GM12891 (cell line): ENCODE measurements around the gene CD44.

ENCODE experiments used
- DNase-seq: peaks from one replicate; pipeline ENCODE4 v3.0.0; 2011; ENCODE audit warnings: low spot score; ENCODE audit not compliant: insufficient read length
- FAIRE-seq: peaks from 2 replicates; lab custom pipeline; 2011; peaks lifted over from hg19 to GRCh38; lab: Jason Lieb, UNC
- PAX5 ChIP-seq: IDR thresholded peaks from 2 replicates; pipeline ENCODE4 v1.6.1; 2011; ENCODE audit warnings: low read length, moderate library complexity, mild to moderate bottlenecking; ENCODE audit not compliant: insufficient read depth, severe bottlenecking
- POLR2A ChIP-seq: IDR thresholded peaks from 2 replicates; pipeline ENCODE4 v1.6.1; 2011; ENCODE audit warnings: low read depth, low read length, control low read depth
- POLR2AphosphoS5 ChIP-seq: IDR thresholded peaks from 2 replicates; pipeline ENCODE4 v1.6.1; 2011; ENCODE audit warnings: low read depth, low read length, control low read depth
- POU2F2 ChIP-seq: IDR thresholded peaks from 2 replicates; pipeline ENCODE4 v1.6.1; 2011; ENCODE audit warnings: low read depth, mild to moderate bottlenecking, control low read depth, low read length, moderate library complexity
- SPI1 ChIP-seq: IDR thresholded peaks from 2 replicates; pipeline ENCODE4 v1.6.1; 2011; ENCODE audit warnings: low read depth, low read length, control low read depth
- TAF1 ChIP-seq: IDR thresholded peaks from 2 replicates; pipeline ENCODE4 v1.6.1; 2011; ENCODE audit warnings: low read depth, low read length, control low read depth

Gene CD44

DNA sequence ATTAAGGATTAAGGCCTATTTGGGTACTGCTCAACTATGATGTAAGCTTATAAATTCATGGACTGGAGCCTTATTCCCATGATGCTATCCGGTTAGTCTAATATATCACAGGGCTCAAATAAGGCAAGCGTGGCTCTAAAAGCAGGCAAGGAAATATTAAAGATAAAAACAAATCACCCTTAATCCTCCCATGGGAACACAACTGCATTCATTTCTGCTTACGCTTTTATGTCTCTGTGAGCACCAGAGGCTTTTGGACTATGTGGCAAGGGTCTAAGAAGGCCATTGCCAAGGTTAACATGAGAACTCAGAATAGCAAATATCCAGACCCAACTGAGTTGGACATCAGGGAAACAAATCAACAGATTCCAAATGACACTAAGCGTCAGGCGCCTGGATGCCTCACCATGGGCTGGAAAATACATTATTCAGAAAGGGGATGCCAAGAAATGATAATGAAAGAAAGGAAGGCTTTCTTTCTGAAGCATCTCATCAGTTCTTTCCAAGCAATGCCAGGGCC is 142.3 kb downstream of the CD44 start:
- TF ChIP-seq POU2F2: no peak
- TF ChIP-seq TAF1: no peak
- no peak for TF ChIP-seq POLR2AphosphoS5
- TF ChIP-seq POLR2A: no peak
- no peak for TF ChIP-seq PAX5
- TF ChIP-seq SPI1: no peak
- DNase-seq: no peak
- FAIRE-seq: no peak
